ENCODE results near the gene TCHHL1.

The TCHHL1 gene

GRCh38 chr1:152036267-152037216 is 52.3 kb downstream of the TCHHL1 start, which contains the start of gene S100A11:
Gene S100A11 (minus strand): TSS chr1:152037004. CDS start chr1:152036915, 89 bp downstream.
- DNase-seq = peak; percentile 79 to 83

- DNase-seq = peak; percentile 36 to 62
These were observed 53.2 kb downstream of the TCHHL1 start for GRCh38 chr1:152035539-152036266.

- peak; percentile 83 to 90 for DNase-seq
These were observed 54.0 kb downstream of the TCHHL1 start for GRCh38 chr1:152034654-152035538.

- no peak for DNase-seq
These were observed 54.6 kb downstream of the TCHHL1 start for GRCh38 chr1:152034324-152034653.

Measured in CD4-positive, alpha-beta T cell treated with Interleukin-4 for 1 hour (primary cell).